DMS153 treated with DMSO at 0.1 percent for 48 hours (cell line): ENCODE measurements around the gene SNX7.

Source experiments
- DNase-seq: peaks from one replicate; lab custom pipeline; 2025; ENCODE audit not compliant: unreplicated experiment; lab: John Stamatoyannopoulos, UW

SNX7 gene

DNA sequence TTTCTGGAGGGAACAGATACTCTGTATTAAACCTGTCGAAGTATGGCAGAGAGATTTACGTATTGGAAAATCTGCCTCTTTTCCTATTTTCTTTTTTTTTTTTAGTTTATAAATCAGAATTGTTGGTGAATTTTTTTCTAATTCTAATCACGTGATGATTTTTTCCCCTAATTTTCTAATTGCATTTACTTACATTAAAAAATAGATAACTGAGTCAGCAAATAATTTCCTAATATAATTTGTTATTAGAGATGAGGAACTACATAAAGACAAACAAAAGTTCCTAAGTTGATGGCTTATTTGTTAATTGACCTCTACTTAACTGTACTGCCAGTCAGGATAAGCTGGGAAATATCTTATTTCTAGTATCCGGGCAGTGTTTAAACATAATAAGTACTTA is 34.6 kb downstream of the SNX7 start:
- no peak for DNase-seq

DNA sequence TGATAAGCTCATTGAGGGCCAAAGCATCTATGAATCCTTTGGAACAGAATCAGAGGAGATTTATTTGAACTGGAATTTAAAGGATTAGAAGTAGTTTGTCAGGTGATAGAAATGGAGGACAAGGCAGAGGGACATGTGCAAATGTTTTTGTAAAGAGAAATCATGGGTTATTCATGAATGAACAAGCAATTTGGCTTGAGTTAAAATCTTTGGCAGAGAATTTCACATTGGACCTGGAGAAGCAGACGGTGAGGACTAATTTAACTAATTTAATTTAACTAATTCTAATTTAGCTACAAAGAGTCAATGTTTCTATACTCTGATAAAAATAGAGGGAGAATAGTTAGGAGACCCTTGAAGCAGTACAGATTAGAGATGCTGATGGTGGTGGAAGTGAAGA is 36.3 kb downstream of the SNX7 start:
- DNase-seq, result no peak

DNA sequence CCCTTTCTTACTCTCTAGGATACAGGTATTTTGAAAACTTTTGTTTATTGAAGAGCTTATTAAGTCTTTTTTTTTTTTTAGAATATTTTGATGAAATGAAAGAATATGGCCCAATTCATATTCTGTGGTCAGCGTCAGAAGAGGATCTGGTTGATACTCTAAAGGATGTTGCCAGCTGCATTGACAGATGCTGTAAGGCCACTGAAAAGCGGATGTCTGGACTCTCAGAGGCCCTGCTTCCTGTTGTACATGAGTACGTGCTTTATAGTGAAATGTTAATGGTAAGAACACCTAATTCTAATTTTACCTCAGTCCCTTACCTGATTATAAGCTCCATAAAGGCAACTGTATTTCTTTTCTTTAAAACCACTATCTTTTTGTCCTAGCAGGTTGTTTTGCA is 37.1 kb downstream of the SNX7 start:
- DNase-seq, result no peak

DNA sequence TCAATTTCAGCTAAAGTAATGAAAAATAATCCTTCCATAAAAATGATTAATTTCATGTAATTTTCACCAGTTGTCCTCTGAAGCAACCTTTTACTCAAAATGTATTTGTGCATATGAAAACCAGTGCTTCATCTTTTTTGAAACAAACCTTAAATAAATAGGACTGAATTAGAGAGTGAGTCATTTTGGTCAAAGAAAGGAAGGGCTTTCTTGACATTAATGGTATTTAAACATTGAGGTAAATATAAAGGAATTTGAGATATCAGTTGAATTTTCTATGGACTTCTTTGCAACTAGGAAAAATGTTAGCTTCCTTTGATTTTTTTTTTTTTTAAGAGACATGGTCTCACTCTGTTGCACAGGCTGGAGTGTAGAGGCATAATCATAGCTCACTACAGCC is 38.7 kb downstream of the SNX7 start:
- DNase-seq, result no peak

DNA sequence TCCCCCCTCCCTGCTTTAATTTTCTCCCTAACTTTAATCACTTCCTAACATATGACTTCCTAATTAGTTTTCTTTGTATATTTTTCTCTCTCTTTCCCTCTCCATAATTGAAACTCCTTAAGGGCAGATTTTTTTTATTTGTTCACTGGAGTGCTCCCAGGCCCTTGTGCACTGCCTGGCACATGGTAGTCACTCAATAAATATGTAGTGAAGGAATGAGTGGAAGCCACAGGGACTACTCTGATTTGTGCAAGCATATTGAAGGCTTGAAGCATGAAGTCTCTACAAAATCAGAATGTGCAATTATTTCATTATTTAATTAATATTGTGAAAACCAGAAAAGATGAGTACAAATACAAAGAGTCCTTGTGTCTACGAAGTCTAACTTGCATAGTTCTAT is 41.5 kb downstream of the SNX7 start:
- DNase-seq, result no peak

DNA sequence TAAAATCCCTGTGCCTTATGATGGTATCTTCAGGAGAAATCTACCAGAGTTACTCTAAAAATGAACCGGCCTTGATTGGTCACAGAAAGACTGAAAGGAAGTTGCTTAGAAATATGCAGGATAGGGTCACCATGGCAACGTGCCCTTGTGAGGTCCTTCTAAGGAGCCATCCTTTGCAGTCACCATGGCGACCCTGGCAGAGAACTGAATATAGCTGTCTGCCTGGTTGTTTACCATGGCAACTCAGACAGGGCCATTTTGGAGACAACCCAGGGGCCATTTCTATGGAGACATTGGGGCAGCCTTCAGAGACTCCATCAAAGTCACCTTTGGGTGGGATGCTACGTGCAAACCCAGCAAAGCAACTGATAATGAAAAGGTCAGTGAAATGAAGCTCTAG is 43.0 kb downstream of the SNX7 start:
- DNase-seq, result no peak

DNA sequence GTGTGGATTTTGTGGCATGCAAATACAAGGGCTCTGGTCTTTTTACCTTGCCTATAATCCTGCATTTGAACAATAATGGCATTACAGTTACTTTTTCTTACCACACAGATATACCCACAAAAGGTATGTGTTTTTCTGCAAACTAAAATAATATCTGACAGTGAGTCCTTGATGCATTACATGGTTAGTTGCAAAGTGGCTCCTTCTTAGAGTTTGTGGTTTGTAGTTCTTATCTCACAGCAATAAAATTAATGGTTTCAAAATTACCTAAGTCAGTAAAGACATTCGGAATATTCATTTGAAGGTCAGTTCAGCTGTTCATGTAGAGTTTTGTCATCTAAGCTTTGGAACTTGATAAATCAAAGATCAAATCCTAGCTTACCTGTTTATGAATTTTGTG is 43.5 kb downstream of the SNX7 start:
- no peak for DNase-seq

DNA sequence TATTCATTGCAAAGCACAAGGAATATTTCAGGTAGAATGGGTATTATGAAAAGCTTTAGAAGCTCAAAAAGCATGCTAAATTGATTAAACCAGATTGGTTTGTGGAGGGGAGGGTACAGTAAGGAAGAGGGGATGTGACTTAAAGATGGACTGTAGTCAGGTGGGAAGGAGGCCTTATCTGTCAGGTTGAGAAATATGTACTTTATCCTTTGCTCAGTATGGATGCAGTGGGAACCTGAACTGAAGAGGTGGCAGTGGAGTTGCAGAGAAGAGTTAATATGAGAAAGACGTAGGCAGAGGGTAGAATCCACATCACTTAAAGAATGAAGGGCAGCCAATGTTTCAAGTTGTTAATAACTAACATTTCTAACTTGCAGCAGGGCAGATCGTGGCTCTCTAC is 44.1 kb downstream of the SNX7 start:
- DNase-seq, result no peak

DNA sequence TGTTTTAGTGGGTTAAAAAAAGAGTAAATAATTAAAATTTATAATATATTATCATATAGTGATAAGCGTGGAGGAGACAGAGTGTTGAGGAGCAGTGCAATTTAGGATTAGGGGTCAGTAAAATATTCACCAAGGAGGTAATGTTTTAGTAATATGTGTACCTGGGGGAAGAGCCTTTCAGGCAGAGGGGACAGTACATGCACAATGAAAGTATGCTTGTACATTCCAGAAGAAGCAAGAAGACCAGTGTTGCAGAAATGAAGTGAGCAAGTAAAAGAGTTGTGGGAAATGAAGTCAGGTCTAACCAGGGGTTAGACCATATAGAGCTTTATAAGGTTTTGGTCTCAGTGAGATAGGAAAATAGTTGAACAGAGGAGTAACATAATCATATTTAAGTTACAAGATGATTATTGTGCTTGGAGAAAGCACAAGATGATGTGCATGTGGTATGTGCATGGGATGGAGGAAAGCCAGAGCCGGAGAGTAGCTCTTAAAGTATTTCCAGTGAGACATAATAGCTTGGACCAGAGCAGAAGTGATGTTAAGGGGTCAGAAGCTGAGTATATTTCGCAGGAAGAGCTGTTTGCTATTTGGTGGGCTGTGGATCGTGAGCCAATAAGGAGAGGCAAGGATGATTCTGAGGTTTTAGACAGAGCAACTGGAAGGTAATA is 44.8 kb downstream of the SNX7 start:
- no peak for DNase-seq

DNA sequence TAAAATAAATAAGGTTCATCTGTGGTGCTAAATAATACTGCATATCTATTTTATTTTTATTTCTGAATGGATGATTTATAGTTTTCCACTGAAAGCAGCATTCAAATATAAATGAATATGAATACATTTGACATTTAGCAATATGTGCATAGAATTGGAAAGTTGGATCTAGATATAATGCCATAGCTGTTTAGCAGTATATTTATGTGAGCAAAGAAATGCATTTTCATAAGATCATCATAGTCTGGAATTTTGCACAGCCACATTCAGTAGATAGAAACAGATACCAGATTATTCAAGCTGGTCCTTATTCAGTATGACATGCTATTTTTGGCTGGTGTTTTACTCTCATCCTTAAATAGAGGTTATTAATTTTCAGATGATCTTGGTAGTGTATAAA is 46.0 kb downstream of the SNX7 start:
- no peak for DNase-seq

DNA sequence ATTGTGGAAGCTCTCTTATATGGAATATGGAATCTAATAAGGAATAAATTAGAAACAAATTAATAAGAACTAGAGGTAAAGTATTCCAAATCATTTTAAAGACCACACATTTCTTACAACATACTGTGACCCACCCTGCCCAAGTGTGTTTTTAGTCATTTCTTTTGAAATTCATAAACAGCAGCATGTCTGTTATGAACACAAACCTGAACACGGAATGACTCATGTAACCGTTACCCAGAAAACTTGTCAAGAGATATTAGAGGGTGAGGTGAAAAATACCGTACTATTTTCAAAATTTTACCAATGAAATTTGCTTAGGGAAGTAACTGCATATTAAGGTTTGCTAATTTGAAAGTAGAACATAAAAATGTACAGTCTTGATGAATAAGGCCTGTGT is 48.4 kb downstream of the SNX7 start:
- no peak for DNase-seq

DNA sequence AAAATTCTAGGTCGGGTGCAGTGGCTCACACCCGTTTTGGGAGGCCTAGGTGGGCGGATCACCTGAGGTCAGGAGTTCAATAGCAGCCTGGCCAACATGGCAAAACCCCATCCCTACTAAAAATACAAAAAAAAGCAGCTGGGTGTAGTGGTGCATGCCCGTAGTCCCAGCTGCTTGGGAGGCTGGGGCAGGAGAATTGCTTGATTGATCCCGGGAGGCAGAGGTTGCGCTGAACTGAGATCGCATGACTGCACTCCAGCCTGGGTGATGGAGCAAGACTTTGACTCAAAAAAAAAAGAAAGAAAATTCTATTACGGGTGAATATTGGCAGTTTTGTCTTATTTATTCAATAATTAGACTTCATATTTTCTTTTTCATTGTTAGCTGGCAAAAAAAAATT is 62.1 kb downstream of the SNX7 start:
- no peak for DNase-seq

DNA sequence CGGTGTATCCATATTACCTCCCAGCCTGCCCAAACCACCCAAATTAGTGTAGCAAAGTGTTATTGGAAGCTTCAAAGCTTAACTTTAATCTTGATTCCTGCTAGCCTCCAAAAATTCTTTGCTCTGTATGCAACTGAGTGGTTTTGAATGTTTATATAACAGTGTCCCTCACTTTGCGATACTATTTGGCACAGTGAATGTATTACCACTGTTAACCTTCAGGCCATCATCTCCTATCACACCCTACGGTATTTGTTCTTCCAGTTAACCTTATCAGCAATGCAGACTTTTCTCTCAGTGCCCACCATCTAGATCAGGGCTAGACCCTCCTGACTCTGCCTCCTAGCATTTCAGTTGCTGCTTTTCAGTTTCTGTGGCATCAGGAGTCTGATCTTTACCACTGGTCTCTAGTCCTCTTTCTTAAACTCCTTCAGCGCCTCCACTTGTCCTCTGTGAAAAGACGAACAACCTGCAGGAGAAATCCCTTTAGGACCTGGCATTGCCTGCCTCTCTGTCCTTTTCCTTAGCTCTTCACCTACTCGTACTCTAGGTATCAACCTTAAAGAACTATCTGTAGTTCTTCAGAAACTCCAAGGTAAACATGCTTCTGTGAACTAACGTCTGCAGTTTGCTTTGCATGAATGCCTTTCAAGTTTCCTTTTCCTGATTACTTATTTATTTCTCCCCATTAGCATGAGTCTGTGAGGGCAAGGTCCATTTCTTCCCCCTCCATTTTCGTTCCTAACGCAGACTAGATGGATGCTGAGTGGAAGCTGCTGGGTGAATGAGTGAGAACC is 71.7 kb downstream of the SNX7 start:
- no peak for DNase-seq

DNA sequence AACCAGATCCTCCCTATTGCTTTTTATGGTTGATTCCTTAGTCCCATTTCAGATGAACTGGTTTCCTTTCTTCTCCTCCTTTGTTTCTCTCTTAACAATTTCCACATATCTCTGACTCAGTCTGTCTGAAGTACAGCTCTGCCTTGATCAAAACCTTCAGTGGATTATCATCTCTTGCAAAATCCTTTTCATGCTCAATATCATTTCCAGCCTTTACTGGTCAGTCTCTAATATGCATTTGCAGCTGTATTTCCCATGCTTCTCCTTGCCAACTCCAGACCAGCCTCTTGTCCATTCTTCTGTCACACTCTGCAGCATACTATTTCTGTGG is 72.2 kb downstream of the SNX7 start:
- no peak for DNase-seq

DNA sequence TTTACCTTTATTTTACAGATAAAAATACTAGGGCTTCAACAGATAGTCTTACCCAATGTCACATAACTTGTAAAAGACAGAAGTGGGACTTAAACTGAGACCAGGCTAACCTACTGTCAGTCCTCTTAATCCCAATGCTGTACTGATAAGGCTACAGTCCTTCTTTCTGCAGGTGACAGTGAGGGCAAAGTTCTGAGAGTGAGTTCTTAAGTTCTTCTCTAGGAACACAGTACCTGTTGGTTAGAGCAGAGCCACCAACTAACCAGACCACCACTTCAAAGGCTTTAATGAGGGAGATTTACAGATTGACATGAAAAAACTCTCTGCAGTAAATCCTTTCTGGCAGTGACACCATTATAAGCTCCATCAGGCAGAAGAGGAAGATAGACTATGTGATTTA is 74.2 kb downstream of the SNX7 start:
- DNase-seq, result no peak

DNA sequence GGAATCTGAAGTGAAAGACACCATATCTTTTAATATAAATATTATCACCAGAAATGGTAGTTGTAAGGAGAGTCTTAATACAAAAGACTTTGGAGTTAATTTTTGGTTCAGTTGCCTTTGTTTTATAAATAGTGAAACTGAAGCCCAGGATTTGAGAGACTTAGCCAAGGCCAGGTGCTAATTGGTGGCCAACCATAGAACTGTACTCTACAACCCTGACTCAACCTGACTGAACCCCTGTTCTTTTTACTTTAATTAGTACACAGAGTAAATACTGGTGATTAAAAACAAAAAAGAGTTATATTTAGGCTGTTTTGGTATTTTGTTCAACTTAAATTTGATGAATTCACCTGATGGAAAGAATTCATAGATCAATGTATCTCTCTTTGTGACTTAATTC is 76.3 kb downstream of the SNX7 start:
- no peak for DNase-seq

DNA sequence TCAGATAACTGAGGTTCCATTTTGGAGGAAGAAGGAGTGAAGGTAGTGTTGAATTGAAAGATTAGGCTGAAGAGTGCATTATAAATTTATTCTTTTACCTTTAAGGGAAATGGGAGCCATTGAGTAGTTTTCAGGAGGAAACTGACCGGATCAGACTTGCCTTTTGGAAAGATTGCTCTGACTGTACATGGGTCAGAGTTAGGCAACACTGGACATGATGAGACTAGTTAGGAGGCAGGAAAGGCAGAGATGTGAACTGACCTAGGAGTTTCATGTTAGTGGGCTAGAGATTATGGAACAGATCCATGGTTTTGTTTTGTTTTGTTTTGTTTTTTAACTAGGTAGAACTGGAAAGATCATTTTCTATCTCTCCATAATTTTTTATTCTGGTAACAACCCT is 78.2 kb downstream of the SNX7 start:
- no peak for DNase-seq

DNA sequence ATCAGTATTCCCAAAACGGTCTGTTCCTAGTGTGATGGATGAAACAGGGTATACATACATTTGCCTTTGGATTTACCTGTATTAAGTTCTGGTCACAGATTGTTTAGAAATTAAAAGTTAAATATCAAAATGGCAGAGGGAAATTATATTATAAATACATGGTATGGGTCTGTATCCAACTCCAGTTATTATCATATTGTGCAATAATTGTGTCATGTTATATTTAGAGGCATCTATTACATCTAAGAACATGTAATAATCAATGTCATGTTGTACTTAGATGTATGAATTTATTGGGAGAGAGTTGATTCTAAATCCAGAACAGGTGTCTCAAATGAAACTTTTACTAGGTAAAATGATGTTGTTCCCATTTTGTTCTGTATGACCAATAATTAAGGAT is 79.6 kb downstream of the SNX7 start:
- no peak for DNase-seq

DNA sequence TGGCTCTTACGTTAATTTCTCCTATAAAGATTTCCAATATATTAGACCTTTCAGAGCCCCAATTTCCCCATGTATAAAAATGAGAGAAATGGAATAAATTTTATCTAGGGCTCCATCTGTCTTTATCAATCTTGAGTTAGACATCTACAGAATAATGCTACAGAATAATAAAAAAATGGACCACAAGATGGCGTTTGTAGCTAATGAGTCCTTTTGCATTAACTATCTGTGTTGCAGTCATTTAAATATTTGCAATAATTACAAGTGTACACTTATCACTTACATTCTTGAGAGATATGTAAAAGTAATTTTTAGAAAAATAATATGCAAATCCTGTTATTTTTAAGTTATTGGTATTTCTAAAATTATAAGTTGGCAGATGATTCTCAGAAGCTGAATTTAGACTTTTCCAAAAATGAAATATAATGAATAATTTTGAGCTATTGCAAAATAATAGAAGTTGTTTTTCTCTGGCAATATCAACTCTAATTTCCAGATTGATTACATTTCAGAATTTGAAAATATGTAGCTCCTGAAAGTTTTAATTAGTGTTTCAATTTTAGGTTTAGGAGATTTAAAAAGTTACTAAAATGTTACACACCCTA is 87.7 kb downstream of the SNX7 start:
- DNase-seq, result peak; percentile 32

DNA sequence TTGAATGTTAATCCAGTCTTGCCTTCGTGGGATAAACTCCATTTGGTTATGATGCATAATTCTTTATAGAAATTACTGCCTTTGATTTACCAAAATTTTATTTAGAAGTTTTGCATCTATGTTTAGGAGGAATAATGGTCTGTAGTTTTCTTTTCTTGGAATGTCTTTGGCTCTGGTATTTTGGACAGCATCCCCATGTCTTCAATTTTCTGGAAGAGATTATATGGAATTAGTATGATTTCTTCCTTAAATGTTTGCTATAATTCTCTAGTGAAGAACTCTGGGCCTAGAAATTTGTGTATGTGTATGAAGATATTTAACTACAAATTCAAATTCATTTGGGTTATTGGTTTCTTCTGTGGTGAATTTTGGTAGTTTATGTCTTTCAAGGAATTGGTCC is 92.7 kb downstream of the SNX7 start:
- DNase-seq, result no peak

DNA sequence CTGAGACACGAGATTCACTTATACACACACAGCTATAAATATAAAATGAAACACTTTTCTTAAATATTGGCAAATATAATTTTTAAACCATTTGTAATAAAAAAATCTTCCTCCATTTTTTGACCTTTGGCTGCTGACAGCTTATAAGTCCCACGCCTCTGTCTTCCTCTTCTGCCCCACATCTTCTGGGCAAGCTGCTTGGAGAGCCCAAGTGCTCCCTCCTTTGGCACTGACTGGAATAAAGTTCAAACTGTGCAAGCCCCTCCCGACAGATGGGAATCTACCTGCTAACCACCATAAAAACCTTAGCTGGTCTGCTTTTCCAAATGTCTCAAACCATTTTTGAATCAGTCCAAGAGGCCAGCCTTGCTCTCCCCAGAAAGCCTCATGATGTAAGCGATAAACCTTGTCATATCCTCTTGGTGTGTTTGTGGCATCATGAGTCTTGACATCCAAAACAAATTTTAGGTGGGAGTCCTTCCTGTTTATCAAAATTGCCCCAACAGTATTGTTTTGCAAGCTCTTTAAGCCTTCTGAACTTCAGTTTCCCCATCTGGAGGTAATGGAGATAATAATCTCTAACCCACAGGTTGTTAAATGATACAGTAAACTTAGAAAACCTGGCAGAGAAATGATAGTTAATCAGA is 99.8 kb downstream of the SNX7 start:
- no peak for DNase-seq

DNA sequence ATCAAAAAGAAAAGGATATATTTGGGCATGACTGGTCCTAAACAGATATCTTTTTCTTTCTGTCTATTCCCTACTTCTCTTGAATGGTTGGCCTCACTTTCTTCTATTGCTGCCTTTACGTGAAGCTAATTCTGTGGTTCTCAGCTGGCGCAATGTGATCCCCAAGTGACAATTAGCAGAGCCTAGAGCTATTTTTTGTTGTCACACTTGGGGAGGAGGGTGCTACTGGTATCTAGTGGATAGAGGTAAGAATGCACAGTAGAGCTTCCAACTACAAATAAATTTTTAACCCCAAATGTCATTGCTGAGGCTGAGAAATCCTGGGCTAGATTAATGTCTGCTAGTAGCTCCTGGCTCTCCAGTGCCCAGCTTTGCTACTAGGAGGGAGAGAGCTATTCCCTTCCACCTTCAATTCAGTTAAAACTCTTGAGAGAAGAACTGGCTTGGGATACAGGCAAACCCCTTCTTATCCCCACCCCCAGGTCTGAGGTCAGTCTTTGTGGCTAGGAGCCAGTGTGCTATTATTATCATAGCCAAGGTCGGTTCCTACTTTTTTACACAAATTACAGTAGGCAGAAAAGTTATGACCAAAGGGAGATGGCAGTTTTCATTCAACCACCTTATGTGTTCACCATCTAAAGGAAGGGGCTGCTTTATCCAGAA is 102.1 kb downstream of the SNX7 start:
- no peak for DNase-seq
